Choroid plexus epithelial cell (primary cell): ENCODE measurements around the gene FHL2.
A peak's percentile ranks its signal among the peaks of the same experiment; 100 is the strongest.

Experiments used
- DNase-seq: peaks from one replicate; pipeline ENCODE4 v3.0.0-alpha.2; 2010; ENCODE audit warnings: low read depth
- H3K4me3 ChIP-seq: 2 replicates; pipeline ENCODE4 v1.5.1; 2011; ENCODE audit warnings: low read depth, mild to moderate bottlenecking, control low read depth, low read length, moderate library complexity
- CTCF ChIP-seq: conservative IDR thresholded peaks from 2 replicates; pipeline ENCODE4 v1.5.1; 2011; ENCODE audit warnings: low read depth, mild to moderate bottlenecking, control low read depth, inconsistent platforms, low read length, moderate library complexity

Gene FHL2

GRCh38 chr2:105380432-105381100 lies 18.3 kb downstream of the FHL2 start:
- peak; percentile 60 for DNase-seq
- H3K4me3 ChIP-seq: no peak overlapping the region
- TF ChIP-seq CTCF: no peak

GRCh38 chr2:105379741-105380186 lies 19.1 kb downstream of the FHL2 start:
- DNase-seq: peak; percentile 38
- no peak for TF ChIP-seq CTCF
- H3K4me3 ChIP-seq: no peak overlapping the region

GRCh38 chr2:105378921-105379383 lies 19.9 kb downstream of the FHL2 start:
- DNase-seq: peak; percentile 37
- H3K4me3 ChIP-seq: no peak overlapping the region

GRCh38 chr2:105378276-105378840 lies 20.5 kb downstream of the FHL2 start:
- TF ChIP-seq CTCF: no peak
- no peak for DNase-seq
- no peak overlapping the region for H3K4me3 ChIP-seq

More at GRCh38 chr2:105378921-105379383, 19.9 kb downstream of the FHL2 start:
- TF ChIP-seq CTCF: peak; percentile 1

- H3K4me3 ChIP-seq: no peak overlapping the region
- no peak for DNase-seq
- TF ChIP-seq CTCF: no peak
Measured at GRCh38 chr2:105377871-105378270, 21.0 kb downstream of the FHL2 start.

GRCh38 chr2:105376789-105377240 lies 22.0 kb downstream of the FHL2 start:
- no peak overlapping the region for H3K4me3 ChIP-seq
- no peak for TF ChIP-seq CTCF
- peak; percentile 83 for DNase-seq
